ENCODE results near the gene FBXO9.
A peak's percentile ranks its signal among the peaks of the same experiment; 100 is the strongest.

FBXO9 gene

GRCh38 chr6:53065266-53066076 lies at the start of gene FBXO9:
Gene FBXO9, plus strand, starts transcription at chr6:53065404. Its CDS starts 386 bp downstream, at chr6:53065790.
- peak; percentile 76 for DNase-seq

GRCh38 chr6:53015486-53015885 lies 49.7 kb upstream of the FBXO9 start:
- no peak for DNase-seq

- no peak for DNase-seq
Measured at GRCh38 chr6:53018446-53018845, 46.8 kb upstream of the FBXO9 start.

- DNase-seq = no peak
Measured at GRCh38 chr6:53020005-53020744, 45.0 kb upstream of the FBXO9 start.

GRCh38 chr6:53023323-53023722 lies 41.9 kb upstream of the FBXO9 start:
- DNase-seq = no peak

- no peak for DNase-seq
Measured at GRCh38 chr6:53026526-53026925, 38.7 kb upstream of the FBXO9 start.

- DNase-seq = no peak
Measured at GRCh38 chr6:53027131-53027718, 38.0 kb upstream of the FBXO9 start.

GRCh38 chr6:53028467-53028866 lies 36.7 kb upstream of the FBXO9 start:
- DNase-seq = no peak

GRCh38 chr6:53029257-53029656 lies 35.9 kb upstream of the FBXO9 start:
- no peak for DNase-seq

- DNase-seq = no peak
Measured at GRCh38 chr6:53029761-53030160, 35.4 kb upstream of the FBXO9 start.

GRCh38 chr6:53031281-53031680 lies 33.9 kb upstream of the FBXO9 start:
- no peak for DNase-seq

- no peak for DNase-seq
Measured at GRCh38 chr6:53032849-53033248, 32.4 kb upstream of the FBXO9 start.

GRCh38 chr6:53033764-53034163 lies 31.4 kb upstream of the FBXO9 start:
- DNase-seq = no peak

GRCh38 chr6:53035549-53036213 lies 29.5 kb upstream of the FBXO9 start:
- no peak for DNase-seq

- no peak for DNase-seq
Measured at GRCh38 chr6:53038141-53038540, 27.1 kb upstream of the FBXO9 start.

- DNase-seq = no peak
Measured at GRCh38 chr6:53038596-53038995, 26.6 kb upstream of the FBXO9 start.

GRCh38 chr6:53041356-53041755 lies 23.8 kb upstream of the FBXO9 start:
- DNase-seq = no peak

- no peak for DNase-seq
Measured at GRCh38 chr6:53042112-53042511, 23.1 kb upstream of the FBXO9 start.

- no peak for DNase-seq
Measured at GRCh38 chr6:53043581-53043980, 21.6 kb upstream of the FBXO9 start.

GRCh38 chr6:53044071-53044470 lies 21.1 kb upstream of the FBXO9 start:
- DNase-seq = no peak

- no peak for DNase-seq
Measured at GRCh38 chr6:53044572-53044971, 20.6 kb upstream of the FBXO9 start.

GRCh38 chr6:53045891-53046673 lies 19.1 kb upstream of the FBXO9 start:
- no peak for DNase-seq
